ENCODE data around the gene S1PR3.

Gene S1PR3

GRCh38 chr9:89039664-89040063 lies 48.4 kb downstream of the S1PR3 start:
- DNase-seq = no peak

- DNase-seq = no peak
Measured at GRCh38 chr9:89042984-89043383, 51.7 kb downstream of the S1PR3 start.

GRCh38 chr9:89044104-89044503 lies 52.8 kb downstream of the S1PR3 start:
- DNase-seq = no peak

GRCh38 chr9:89044881-89045280 lies 53.6 kb downstream of the S1PR3 start:
- no peak for DNase-seq

- DNase-seq = no peak
Measured at GRCh38 chr9:89046832-89047231, 55.6 kb downstream of the S1PR3 start.

- no peak for DNase-seq
Measured at GRCh38 chr9:89047667-89048066, 56.4 kb downstream of the S1PR3 start.

- DNase-seq = no peak
Measured at GRCh38 chr9:89048616-89049015, 57.3 kb downstream of the S1PR3 start.

- DNase-seq = no peak
Measured at GRCh38 chr9:89049646-89050045, 58.4 kb downstream of the S1PR3 start.

GRCh38 chr9:89051421-89052025 lies 60.3 kb downstream of the S1PR3 start:
- DNase-seq = no peak

GRCh38 chr9:89052470-89053097 lies 61.3 kb downstream of the S1PR3 start:
- no peak for DNase-seq

GRCh38 chr9:89053301-89053700 lies 62.0 kb downstream of the S1PR3 start:
- DNase-seq = no peak
